ENCODE data around the gene SLC38A11. TPM values are rescaled to one million over a fixed set of nuclear protein-coding genes. Genes with fewer than 3 reads are reported as not detected.
"Not testable (repeated sequence)": the region's sequence is repeated elsewhere in the genome, so short reads cannot be mapped to it uniquely, and the experiment has no call there.

SLC38A11 gene
- total and polyA plus RNA-seq, 2 of the 8 experiments (the other 6 are each of a cell fraction or from before 2014, with no cell fraction given): not detected

DNA sequence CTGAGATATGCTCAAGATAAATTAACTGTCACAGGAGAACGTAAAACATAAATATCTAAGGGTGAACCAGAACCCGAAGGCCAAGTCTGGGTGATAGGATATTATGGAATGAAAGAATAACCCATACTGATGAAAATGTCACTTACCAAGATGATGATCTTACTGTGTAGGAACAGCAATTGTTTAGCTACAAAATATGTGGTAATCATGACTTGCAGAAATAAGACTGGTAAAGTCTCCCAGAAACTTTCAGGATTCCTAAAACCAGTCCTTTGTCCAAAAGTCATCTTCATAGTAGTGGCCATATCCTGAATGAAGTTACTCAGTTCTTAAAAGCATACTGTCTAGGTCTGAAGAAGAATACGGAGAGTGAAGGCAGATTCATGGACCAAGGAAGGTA is 30.7 kb upstream of the SLC38A11 start:
- H2AK5ac ChIP-seq (ENCODE audit: low read depth, low read length); H3K4me3 ChIP-seq (ENCODE audit: extremely low read depth in 1 of 4, insufficient read depth in 2 of 4, low read depth in 3 of 4, low read length in 4 of 4); H2BK15ac ChIP-seq (ENCODE audit: low read length); H4K20me1 ChIP-seq (replicated peaks in 1 of 2; ENCODE audit: control insufficient read depth in 1 of 2, insufficient read depth in 2 of 2, low read length in 2 of 2); H2BK12ac ChIP-seq (ENCODE audit: low read depth, low read length); DNase-seq (ENCODE audit: low read depth in 1 of 2, low spot score in 2 of 2); H4K5ac ChIP-seq (ENCODE audit: insufficient read length, low read depth, low read length); H3K23ac ChIP-seq (ENCODE audit: insufficient read length); H4K8ac ChIP-seq (ENCODE audit: extremely low read depth, insufficient read depth, low read length); POLR2A ChIA-PET (ENCODE audit: partially characterized antibody); H3K27ac ChIP-seq (ENCODE audit: low read depth, low read length); H4K91ac ChIP-seq (replicated peaks; ENCODE audit: insufficient read length, low read length); H3K36me3 ChIP-seq (ENCODE audit: control insufficient read depth in 2 of 4, insufficient read depth in 4 of 4, low read length in 3 of 4); H3K14ac ChIP-seq (ENCODE audit: insufficient read length); H2AFZ ChIP-seq (ENCODE audit: low read length); H3K9ac ChIP-seq (replicated peaks in 1 of 4; ENCODE audit: extremely low read depth in 1 of 4, low read depth in 3 of 4, low read length in 3 of 4); H3K4me2 ChIP-seq (ENCODE audit: insufficient read depth in 1 of 2, low read depth in 2 of 2, low read length in 2 of 2); H3K18ac ChIP-seq (ENCODE audit: extremely low read depth, low read length); H3K9me3 ChIP-seq (ENCODE audit: insufficient read depth in 2 of 2, low read depth in 1 of 2, low read length in 1 of 2); FAIRE-seq; H3K56ac ChIP-seq (replicated peaks; ENCODE audit: insufficient read length, low read depth, low read length); H3K4ac ChIP-seq (replicated peaks; ENCODE audit: insufficient read length, low read depth, low read length); H3K79me1 ChIP-seq (ENCODE audit: low read depth, low read length); H3K23me2 ChIP-seq (ENCODE audit: low read depth, low read length); H3K4me1 ChIP-seq (replicated peaks in 1 of 4; ENCODE audit: control insufficient read depth in 3 of 4, insufficient read depth in 4 of 4, low read length in 3 of 4); H3K79me2 ChIP-seq (ENCODE audit: control insufficient read depth in 1 of 2, insufficient read depth in 2 of 2, low read length in 2 of 2); H2BK120ac ChIP-seq (replicated peaks; ENCODE audit: low read depth, low read length); CTCF ChIA-PET (ENCODE audit: partially characterized antibody); H2BK5ac ChIP-seq (ENCODE audit: low read depth, low read length); H3K27me3 ChIP-seq (replicated peaks in 1 of 4; ENCODE audit: control insufficient read depth in 3 of 4, extremely low read depth in 1 of 4, insufficient read depth in 3 of 4, low read length in 3 of 4); H2BK20ac ChIP-seq (ENCODE audit: low read length): not testable (repeated sequence)
- WGBS, 2 experiments (ENCODE audit: extremely low coverage in 1 of 2, insufficient coverage in 1 of 2, insufficient read length in 1 of 2, insufficient replicate concordance in 2 of 2, low coverage in 1 of 2, low lambda C conversion rate in 2 of 2, missing lambda C conversion rate in 1 of 2): 63% methylated on average over 3 of the region's 3 CpGs; no CpG with 5 or more reads in 1 of the 2 experiments

All from H1 (cell line).